ENCODE results near the gene DAW1. TPM values are rescaled to one million over a fixed set of nuclear protein-coding genes. Genes with fewer than 3 reads are reported as not detected.

Gene DAW1
- polyA plus RNA-seq, 1 donor (not counting 4 experiments of a cell fraction or from before 2014, with no cell fraction given): 0.24 TPM

GRCh38 chr2:227823922-227824321 lies 47.5 kb upstream of the DAW1 start:
- no peak overlapping the region for H3K4me2 ChIP-seq (ENCODE audit: control insufficient read depth, extremely low read depth, insufficient read depth, low read depth, low read length)
- no peaks in the 10 kb centered on the region for H3K27me3 ChIP-seq (ENCODE audit: control insufficient read depth, extremely low read depth, insufficient read depth, low read length)
- H3K9ac ChIP-seq (ENCODE audit: control insufficient read depth, extremely low read depth, insufficient read depth, low read length): no peak overlapping the region
- H4K20me1 ChIP-seq (ENCODE audit: control insufficient read depth, extremely low read depth, insufficient read depth, low read length): no peaks in the 10 kb centered on the region
- no peaks in the 10 kb centered on the region for H3K36me3 ChIP-seq (ENCODE audit: control insufficient read depth in 2 of 2, extremely low read depth in 1 of 2, insufficient read depth in 2 of 2, low read length in 2 of 2)
- no peak for DNase-seq (ENCODE audit: low read depth, low spot score)
- no peak for FAIRE-seq
- no peaks in the 10 kb centered on the region for H3K9me1 ChIP-seq (ENCODE audit: control insufficient read depth, extremely low read depth, insufficient read depth, low read length)
- H3K4me1 ChIP-seq (ENCODE audit: control insufficient read depth, extremely low read depth, insufficient read depth, low read length): peaks cover 28% of the 10 kb centered on the region
- H3K79me2 ChIP-seq (ENCODE audit: control insufficient read depth, insufficient read depth, low read length): no peaks in the 10 kb centered on the region
- no peaks in the 10 kb centered on the region for H3K9me3 ChIP-seq (ENCODE audit: control insufficient read depth, low read depth, low read length)
- H3K27ac ChIP-seq (ENCODE audit: control insufficient read depth, insufficient read depth, low read length): no peak overlapping the region
- H2AFZ ChIP-seq (ENCODE audit: control insufficient read depth, low read length): no peak overlapping the region
- TF ChIP-seq EZH2 (IDR thresholded peaks at IDR 0.05; ENCODE audit: low read length): no peak
- TF ChIP-seq, protein P1, sequence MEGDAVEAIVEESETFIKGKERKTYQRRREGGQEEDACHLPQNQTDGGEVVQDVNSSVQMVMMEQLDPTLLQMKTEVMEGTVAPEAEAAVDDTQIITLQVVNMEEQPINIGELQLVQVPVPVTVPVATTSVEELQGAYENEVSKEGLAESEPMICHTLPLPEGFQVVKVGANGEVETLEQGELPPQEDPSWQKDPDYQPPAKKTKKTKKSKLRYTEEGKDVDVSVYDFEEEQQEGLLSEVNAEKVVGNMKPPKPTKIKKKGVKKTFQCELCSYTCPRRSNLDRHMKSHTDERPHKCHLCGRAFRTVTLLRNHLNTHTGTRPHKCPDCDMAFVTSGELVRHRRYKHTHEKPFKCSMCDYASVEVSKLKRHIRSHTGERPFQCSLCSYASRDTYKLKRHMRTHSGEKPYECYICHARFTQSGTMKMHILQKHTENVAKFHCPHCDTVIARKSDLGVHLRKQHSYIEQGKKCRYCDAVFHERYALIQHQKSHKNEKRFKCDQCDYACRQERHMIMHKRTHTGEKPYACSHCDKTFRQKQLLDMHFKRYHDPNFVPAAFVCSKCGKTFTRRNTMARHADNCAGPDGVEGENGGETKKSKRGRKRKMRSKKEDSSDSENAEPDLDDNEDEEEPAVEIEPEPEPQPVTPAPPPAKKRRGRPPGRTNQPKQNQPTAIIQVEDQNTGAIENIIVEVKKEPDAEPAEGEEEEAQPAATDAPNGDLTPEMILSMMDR (optimal IDR thresholded peaks at IDR 0.05 in 1 of 3, IDR thresholded peaks at IDR 0.05 in 1 of 3, conservative IDR thresholded peaks at IDR 0.05 in 1 of 3; ENCODE audit: extremely low read depth in 1 of 3, insufficient read depth in 2 of 3, low read length in 3 of 3): no peak
- H3K4me3 ChIP-seq (ENCODE audit: control insufficient read depth in 2 of 3, extremely low read depth in 1 of 3, insufficient read depth in 2 of 3, low read depth in 1 of 3, low read length in 3 of 3): no peak overlapping the region
- dilution Hi-C loops (cut with MboI; ENCODE audit: extremely low pct_ligation_motif_present, low sequenced_read_pairs): no loop called here

GRCh38 chr2:227824711-227825110 lies 46.7 kb upstream of the DAW1 start:
- Histone ChIP-seq H4K20me1 (ENCODE audit: control insufficient read depth, extremely low read depth, insufficient read depth, low read length) (no peaks in the 10 kb centered on the region), H3K4me3 (ENCODE audit: control insufficient read depth in 2 of 3, extremely low read depth in 1 of 3, insufficient read depth in 2 of 3, low read depth in 1 of 3, low read length in 3 of 3) (no peak overlapping the region), H2AFZ (ENCODE audit: control insufficient read depth, low read length) (no peak overlapping the region), H3K36me3 (ENCODE audit: control insufficient read depth in 2 of 2, extremely low read depth in 1 of 2, insufficient read depth in 2 of 2, low read length in 2 of 2) (no peaks in the 10 kb centered on the region), H3K9ac (ENCODE audit: control insufficient read depth, extremely low read depth, insufficient read depth, low read length) (no peak overlapping the region), H3K4me1 (ENCODE audit: control insufficient read depth, extremely low read depth, insufficient read depth, low read length) (peaks cover 22% of the 10 kb centered on the region), H3K27me3 (ENCODE audit: control insufficient read depth, extremely low read depth, insufficient read depth, low read length) (no peaks in the 10 kb centered on the region), H3K9me1 (ENCODE audit: control insufficient read depth, extremely low read depth, insufficient read depth, low read length) (no peaks in the 10 kb centered on the region), H3K27ac (ENCODE audit: control insufficient read depth, insufficient read depth, low read length) (no peak overlapping the region), H3K9me3 (ENCODE audit: control insufficient read depth, low read depth, low read length) (no peaks in the 10 kb centered on the region), H3K4me2 (ENCODE audit: control insufficient read depth, extremely low read depth, insufficient read depth, low read depth, low read length) (no peak overlapping the region), H3K79me2 (ENCODE audit: control insufficient read depth, insufficient read depth, low read length) (no peaks in the 10 kb centered on the region)
- DNase-seq (ENCODE audit: low read depth, low spot score) (no peak), FAIRE-seq (no peak)
- dilution Hi-C loops (cut with MboI; ENCODE audit: extremely low pct_ligation_motif_present, low sequenced_read_pairs): no loop called here
- TF ChIP-seq EZH2 (IDR thresholded peaks at IDR 0.05; ENCODE audit: low read length): no peak
- TF ChIP-seq, protein P1 (optimal IDR thresholded peaks at IDR 0.05 in 1 of 3, IDR thresholded peaks at IDR 0.05 in 1 of 3, conservative IDR thresholded peaks at IDR 0.05 in 1 of 3; ENCODE audit: extremely low read depth in 1 of 3, insufficient read depth in 2 of 3, low read length in 3 of 3): no peak

Measured in keratinocyte (primary cell).